Activated T-helper 2 cell treated with anti-CD3 and anti-CD28 coated beads, Interferon-gamma antibody, Interleukin-2, Interleukin-4, amounts not matched to agents 10 μg/mL and 5 μg/mL and 100 μg/mL, durations not matched to agents 14 hours and 24 hours and 36 hours (primary cell): ENCODE results near the gene SECISBP2. TPM values are rescaled to one million over a fixed set of nuclear protein-coding genes. Genes with fewer than 3 reads are reported as not detected.
"Not testable (repeated sequence)": the region's sequence is repeated elsewhere in the genome, so short reads cannot be mapped to it uniquely, and the experiment has no call there.

ENCODE experiments used
- DNase-seq: peaks from one replicate; pipeline ENCODE4 v3.0.0; 2021; ENCODE audit warnings: low spot score
- H3K27ac Mint-ChIP-seq: one replicate; pipeline ENCODE4 v1.8.0; 2021; ENCODE audit warnings: mixed read lengths
- H3K27me3 Mint-ChIP-seq: one replicate; pipeline ENCODE4 v1.8.0; 2021; ENCODE audit warnings: low read depth, mixed read lengths
- H3K36me3 Mint-ChIP-seq: one replicate; pipeline ENCODE4 v1.8.0; 2021; ENCODE audit warnings: low read depth, mixed read lengths
- H3K4me1 Mint-ChIP-seq: one replicate; pipeline ENCODE4 v1.8.0; 2021; ENCODE audit warnings: low read depth, mixed read lengths
- H3K4me3 Mint-ChIP-seq: one replicate; pipeline ENCODE4 v1.8.0; 2021; ENCODE audit warnings: low read depth, mild to moderate bottlenecking, moderate library complexity, mixed read lengths
- H3K9me3 Mint-ChIP-seq: one replicate; pipeline ENCODE4 v1.8.0; 2021; ENCODE audit warnings: mixed read lengths
- intact Hi-C: fragments of 100-400 bp; cut with micrococcal nuclease; formaldehyde crosslinking; loops from one replicate; pipeline ENCODE4 v1.15.1; 2023
- total RNA-seq: library from RNA; stranded (reverse); gene quantifications from 2 replicates; pipeline ENCODE4 v1.2.3, GENCODE V29; 2022

SECISBP2 gene
- total RNA-seq, 1 donor from 2014 or later, result 51.3 TPM

GRCh38 chr9:89339807-89340206, 21.5 kb downstream of the SECISBP2 start:
- intact Hi-C loops, result no loop called here
- Mint-ChIP-seq H3K4me1 (peaks cover 44% of the 10 kb centered on the region), H3K27ac (peak overlapping the region; percentile 79)

GRCh38 chr9:89340332-89340731, 22.0 kb downstream of the SECISBP2 start:
- intact Hi-C loops, result no loop called here
- Mint-ChIP-seq H3K4me1 (peaks cover 49% of the 10 kb centered on the region), H3K27ac (peak overlapping the region; percentile 79), H3K9me3 (peaks cover 14% of the 10 kb centered on the region), H3K27me3 (no peaks in the 10 kb centered on the region), H3K36me3 (peaks cover 91% of the 10 kb centered on the region), H3K4me3 (no peak overlapping the region)
- no peak for DNase-seq

More at GRCh38 chr9:89339807-89340206, 21.5 kb downstream of the SECISBP2 start:
- DNase-seq, result no peak
- Mint-ChIP-seq H3K9me3 (peaks cover 14% of the 10 kb centered on the region), H3K36me3 (peaks cover 89% of the 10 kb centered on the region), H3K27me3 (no peaks in the 10 kb centered on the region), H3K4me3 (no peak overlapping the region)

DNA sequence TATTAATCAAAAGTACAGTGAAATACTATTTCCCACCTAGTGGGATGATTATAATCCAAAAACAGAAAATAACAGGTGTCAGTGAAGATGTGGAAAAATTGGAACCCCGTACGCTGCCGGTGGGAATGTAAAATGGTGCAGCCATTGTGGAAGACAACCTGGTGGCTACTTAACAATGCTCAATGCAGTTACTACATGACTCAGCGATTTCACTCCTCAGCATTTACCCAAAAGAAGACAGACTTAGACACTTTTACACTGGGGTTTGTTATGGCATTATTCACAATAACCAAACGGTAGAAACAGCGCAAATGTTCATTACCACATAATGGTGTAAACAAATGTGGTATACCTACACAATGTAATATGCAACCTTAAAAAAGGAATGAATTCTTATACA, 23.9 kb downstream of the SECISBP2 start:
- Mint-ChIP-seq H3K4me1 (peaks cover 56% of the 10 kb centered on the region), H3K36me3 (peaks cover 96% of the 10 kb centered on the region), H3K27ac (no peak overlapping the region), H3K27me3 (no peaks in the 10 kb centered on the region), H3K4me3 (no peak overlapping the region), H3K9me3 (peaks cover 14% of the 10 kb centered on the region)
- no peak for DNase-seq
- intact Hi-C loops, result no loop called here

DNA sequence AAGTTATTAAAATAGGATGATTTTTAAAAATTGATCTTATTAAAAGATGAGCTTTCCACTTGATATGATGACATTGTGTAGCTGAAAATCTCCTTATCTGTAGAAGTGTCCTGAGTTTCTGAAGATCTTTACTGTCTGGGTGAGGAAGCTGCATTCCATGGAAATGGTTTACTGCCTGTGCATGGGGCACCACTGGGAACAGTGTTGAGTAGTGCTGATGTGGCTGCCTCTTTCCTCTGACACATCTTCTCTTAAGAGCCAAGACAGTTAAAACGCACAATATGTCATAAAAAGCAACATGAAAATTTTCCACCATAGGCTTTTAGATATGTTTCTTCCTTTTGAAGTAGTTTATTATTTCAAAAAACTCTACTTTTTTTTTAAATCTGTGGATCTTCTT, 24.6 kb downstream of the SECISBP2 start:
- no peak for DNase-seq
- H3K9me3 Mint-ChIP-seq, result peaks cover 14% of the 10 kb centered on the region
- H3K36me3 Mint-ChIP-seq, result peaks cover 93% of the 10 kb centered on the region
- no peak overlapping the region for H3K27ac Mint-ChIP-seq
- intact Hi-C loops, result no loop called here
- no peaks in the 10 kb centered on the region for H3K27me3 Mint-ChIP-seq
- H3K4me1 Mint-ChIP-seq, result peaks cover 49% of the 10 kb centered on the region
- no peak overlapping the region for H3K4me3 Mint-ChIP-seq

DNA sequence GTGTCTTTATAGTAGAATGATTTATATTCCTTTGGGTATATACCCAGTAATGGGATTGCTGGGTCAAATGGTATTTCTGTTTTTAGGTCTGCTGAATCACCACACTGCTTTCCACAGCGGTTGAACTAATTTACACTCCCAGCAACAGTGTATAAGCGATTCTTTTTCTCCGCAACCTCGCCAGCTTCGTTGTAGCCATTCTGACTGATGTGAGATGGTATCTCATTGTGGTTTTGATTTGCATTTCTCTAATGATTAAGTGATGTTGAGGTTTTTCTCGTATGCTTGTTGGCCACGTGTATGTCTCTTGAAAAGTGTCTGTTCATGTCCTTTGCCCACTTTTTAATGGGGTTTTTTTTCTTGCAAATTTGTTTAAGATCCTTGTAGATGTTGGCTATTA, 25.5 kb downstream of the SECISBP2 start:
- H3K4me3 Mint-ChIP-seq, H3K27ac Mint-ChIP-seq, H3K27me3 Mint-ChIP-seq, DNase-seq, intact Hi-C loops: not testable (repeated sequence)
- Mint-ChIP-seq H3K4me1 (peaks cover 44% of the 10 kb centered on the region), H3K36me3 (peaks cover 93% of the 10 kb centered on the region), H3K9me3 (peaks cover 14% of the 10 kb centered on the region)

DNA sequence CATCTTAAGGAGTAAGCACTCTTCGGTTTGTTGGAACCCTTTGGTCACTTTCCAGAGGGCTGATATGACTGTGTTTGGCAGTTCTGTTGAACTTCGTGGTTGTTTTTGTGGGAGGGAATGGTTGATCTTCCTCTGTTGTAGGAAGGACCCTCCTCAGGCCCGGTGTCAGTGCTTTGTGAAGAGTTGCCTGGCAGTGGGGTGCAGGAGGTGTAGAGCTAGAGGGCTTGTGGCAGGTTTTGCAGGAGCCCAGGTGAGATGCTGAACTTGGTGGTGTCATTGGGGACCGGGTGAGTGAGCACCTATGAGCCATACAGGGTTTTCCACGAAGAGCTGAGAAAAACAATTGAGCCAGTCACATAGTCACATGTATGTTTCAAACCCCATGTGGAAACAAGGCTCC, 27.2 kb downstream of the SECISBP2 start:
- H3K27me3 Mint-ChIP-seq, result no peaks in the 10 kb centered on the region
- peaks cover 33% of the 10 kb centered on the region for H3K4me1 Mint-ChIP-seq
- no peak for DNase-seq
- H3K27ac Mint-ChIP-seq, result no peak overlapping the region
- H3K4me3 Mint-ChIP-seq, result no peak overlapping the region
- intact Hi-C loops, result no loop called here
- H3K36me3 Mint-ChIP-seq, result peaks cover 95% of the 10 kb centered on the region
- peaks cover 14% of the 10 kb centered on the region for H3K9me3 Mint-ChIP-seq

DNA sequence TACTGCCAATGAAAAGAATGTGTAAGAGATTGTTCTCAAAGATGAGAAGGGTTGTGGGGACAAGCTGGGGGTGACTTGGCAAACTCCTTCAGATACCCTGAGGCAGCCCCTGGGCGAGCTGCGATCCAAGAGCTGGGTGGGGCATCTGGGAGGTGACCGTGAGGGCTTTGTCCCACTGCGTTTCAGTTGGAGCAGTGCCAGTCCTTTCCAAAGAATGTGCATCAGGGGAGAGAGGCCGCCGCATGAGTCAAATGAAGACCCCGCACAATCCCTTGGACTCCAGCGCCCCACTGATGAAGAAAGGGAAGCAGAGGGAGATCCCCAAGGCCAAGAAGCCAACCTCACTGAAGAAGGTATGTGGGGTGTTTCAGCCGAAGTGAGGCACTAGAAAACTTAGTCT, 28.4 kb downstream of the SECISBP2 start:
- intact Hi-C loops, result no loop called here

DNA sequence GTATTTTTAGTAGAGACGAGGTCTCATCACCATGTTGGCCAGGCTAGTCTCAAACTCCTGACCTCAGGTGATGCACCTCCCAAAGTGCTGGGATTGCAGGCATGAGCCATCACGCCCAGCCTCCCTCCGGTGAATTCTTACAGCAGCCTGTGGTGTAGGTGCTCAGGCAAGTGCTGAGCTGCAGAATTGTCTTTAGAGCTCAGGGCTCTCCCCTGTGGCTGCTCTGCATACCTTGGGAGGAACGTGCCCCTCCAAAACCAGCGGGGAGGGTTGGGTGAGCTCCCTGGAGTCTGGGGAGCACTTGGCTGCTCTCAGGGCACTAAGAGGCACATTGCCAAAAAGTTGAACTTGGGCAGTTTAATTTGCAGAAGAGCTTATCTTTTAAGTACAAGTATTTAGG, 29.4 kb downstream of the SECISBP2 start:
- no peak overlapping the region for H3K4me3 Mint-ChIP-seq
- no peak for DNase-seq
- peaks cover 95% of the 10 kb centered on the region for H3K36me3 Mint-ChIP-seq
- peaks cover 14% of the 10 kb centered on the region for H3K9me3 Mint-ChIP-seq
- H3K27me3 Mint-ChIP-seq, result no peaks in the 10 kb centered on the region
- no peak overlapping the region for H3K27ac Mint-ChIP-seq
- intact Hi-C loops, result no loop called here
- H3K4me1 Mint-ChIP-seq, result peaks cover 40% of the 10 kb centered on the region

More for the DNA sequence above, 28.4 kb downstream of the SECISBP2 start:
- no peak for DNase-seq
- Mint-ChIP-seq H3K9me3 (peaks cover 14% of the 10 kb centered on the region), H3K27ac (no peak overlapping the region), H3K4me3 (no peak overlapping the region), H3K36me3 (peaks cover 95% of the 10 kb centered on the region), H3K4me1 (peaks cover 31% of the 10 kb centered on the region), H3K27me3 (no peaks in the 10 kb centered on the region)

- Mint-ChIP-seq H3K4me1 (peaks cover 30% of the 10 kb centered on the region), H3K9me3 (peaks cover 2% of the 10 kb centered on the region), H3K27ac (no peak overlapping the region), H3K27me3 (no peaks in the 10 kb centered on the region), H3K4me3 (no peak overlapping the region), H3K36me3 (peaks cover 91% of the 10 kb centered on the region)
- DNase-seq, result no peak
- intact Hi-C loops, result no loop called here
Observed at GRCh38 chr9:89349607-89350006, 31.3 kb downstream of the SECISBP2 start.

- no peak for DNase-seq
- intact Hi-C loops, result no loop called here
- Mint-ChIP-seq H3K36me3 (peaks cover 88% of the 10 kb centered on the region), H3K9me3 (no peaks in the 10 kb centered on the region), H3K4me1 (peaks cover 18% of the 10 kb centered on the region), H3K27ac (no peak overlapping the region), H3K27me3 (no peaks in the 10 kb centered on the region), H3K4me3 (no peak overlapping the region)
Observed at GRCh38 chr9:89350988-89351557, 32.8 kb downstream of the SECISBP2 start.

- H3K4me3 Mint-ChIP-seq, result no peak overlapping the region
- no peaks in the 10 kb centered on the region for H3K9me3 Mint-ChIP-seq
- no peak for DNase-seq
- H3K4me1 Mint-ChIP-seq, result peaks cover 18% of the 10 kb centered on the region
- H3K27me3 Mint-ChIP-seq, result no peaks in the 10 kb centered on the region
- peaks cover 88% of the 10 kb centered on the region for H3K36me3 Mint-ChIP-seq
- H3K27ac Mint-ChIP-seq, result peak overlapping the region; percentile 71
- intact Hi-C loops, result no loop called here
Observed at GRCh38 chr9:89351584-89352300, 33.4 kb downstream of the SECISBP2 start.

DNA sequence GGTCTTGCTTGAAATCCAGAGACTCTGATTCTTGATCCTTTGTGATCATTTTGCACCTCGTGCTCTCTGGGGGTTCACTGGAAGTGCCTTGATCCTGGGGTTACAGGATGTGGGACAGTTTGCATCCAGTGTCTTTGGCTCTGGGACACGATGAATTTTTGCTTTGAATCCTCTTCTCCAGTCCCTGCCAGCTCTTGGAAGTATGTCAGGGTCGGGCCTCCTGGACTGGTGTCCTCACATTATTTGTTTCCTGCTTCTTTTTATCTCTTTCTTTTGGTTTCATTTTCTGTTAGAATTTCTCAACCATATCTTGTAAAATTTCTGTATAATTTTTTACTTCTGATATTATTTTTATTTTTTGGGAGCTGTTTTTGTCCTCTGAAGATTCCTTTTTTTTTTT, 34.2 kb downstream of the SECISBP2 start:
- Mint-ChIP-seq H3K27ac (peak overlapping the region; percentile 71), H3K4me3 (no peak overlapping the region), H3K9me3 (no peaks in the 10 kb centered on the region), H3K27me3 (no peaks in the 10 kb centered on the region), H3K36me3 (peaks cover 88% of the 10 kb centered on the region), H3K4me1 (peaks cover 23% of the 10 kb centered on the region)
- intact Hi-C loops, result no loop called here
- no peak for DNase-seq

DNA sequence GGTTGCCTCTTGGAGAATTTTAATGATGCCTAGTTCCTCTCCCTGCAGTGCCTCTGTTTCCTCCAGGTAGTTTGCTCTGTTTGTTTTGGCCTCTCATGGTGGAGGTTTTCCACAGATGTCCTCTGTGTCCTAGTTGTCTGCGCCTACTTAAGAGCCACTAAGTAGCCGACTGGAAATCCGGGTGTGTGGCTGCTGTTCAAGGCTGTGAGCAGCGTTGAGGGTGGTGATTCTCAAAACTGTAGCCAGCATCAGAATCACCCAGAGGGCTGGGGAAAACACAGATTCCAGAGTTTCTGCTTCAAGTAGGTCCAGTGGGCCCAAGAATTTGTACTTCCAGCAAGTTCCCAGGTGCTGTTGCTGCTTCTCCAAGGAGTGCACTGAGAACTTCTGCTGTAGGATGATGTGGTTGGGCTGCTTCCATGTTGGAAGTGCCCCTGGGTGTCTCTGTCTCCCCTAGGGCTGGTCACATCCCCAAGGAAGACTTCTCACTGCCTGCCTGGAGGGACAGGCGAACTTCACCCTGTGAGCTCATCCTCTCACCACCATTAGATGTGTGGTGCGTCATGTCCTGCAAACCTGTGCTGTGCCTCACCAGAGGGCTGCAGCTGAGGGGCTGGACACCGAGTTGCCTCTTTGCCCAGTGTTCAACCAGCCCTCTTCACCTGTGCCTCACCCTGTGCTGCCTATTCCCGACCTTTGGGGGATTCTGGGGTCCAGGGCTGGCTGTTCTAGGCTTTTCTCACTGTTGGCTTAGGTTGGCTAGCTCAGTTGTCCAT, 34.8 kb downstream of the SECISBP2 start:
- Mint-ChIP-seq H3K27ac (peak overlapping the region; percentile 71), H3K36me3 (peaks cover 89% of the 10 kb centered on the region), H3K4me1 (peaks cover 23% of the 10 kb centered on the region), H3K9me3 (no peaks in the 10 kb centered on the region), H3K4me3 (peak overlapping the region; percentile 51), H3K27me3 (no peaks in the 10 kb centered on the region)
- intact Hi-C loops, result no loop called here
- DNase-seq, result no peak
